Measurements from ENCODE around the gene CDC14B. TPM values are rescaled to one million over a fixed set of nuclear protein-coding genes. Genes with fewer than 3 reads are reported as not detected.

The CDC14B gene
- total RNA-seq, 3 donors from 2014 or later: 14.2 to 21.2 (median 16.2) TPM

DNA sequence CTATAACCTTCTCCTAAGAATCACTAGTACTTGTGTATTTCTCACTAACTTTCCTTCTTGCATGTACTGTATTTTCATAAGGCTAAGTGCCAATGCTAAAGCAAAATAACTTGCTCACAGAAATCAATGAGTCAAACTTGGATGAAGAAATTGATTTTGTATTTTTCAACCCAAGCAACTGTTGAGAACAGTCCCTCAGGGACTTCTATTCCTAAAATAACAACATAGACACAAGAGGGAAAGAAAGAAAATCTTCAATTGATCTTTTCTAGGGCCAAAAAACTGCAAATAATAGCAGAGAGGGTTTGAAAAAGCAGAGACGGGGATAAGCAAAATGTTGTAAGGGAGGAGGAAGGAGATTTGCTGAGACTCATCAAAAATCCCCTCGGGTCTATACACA is 99.9 kb downstream of the CDC14B start:
- TF ChIP-seq, protein P1, sequence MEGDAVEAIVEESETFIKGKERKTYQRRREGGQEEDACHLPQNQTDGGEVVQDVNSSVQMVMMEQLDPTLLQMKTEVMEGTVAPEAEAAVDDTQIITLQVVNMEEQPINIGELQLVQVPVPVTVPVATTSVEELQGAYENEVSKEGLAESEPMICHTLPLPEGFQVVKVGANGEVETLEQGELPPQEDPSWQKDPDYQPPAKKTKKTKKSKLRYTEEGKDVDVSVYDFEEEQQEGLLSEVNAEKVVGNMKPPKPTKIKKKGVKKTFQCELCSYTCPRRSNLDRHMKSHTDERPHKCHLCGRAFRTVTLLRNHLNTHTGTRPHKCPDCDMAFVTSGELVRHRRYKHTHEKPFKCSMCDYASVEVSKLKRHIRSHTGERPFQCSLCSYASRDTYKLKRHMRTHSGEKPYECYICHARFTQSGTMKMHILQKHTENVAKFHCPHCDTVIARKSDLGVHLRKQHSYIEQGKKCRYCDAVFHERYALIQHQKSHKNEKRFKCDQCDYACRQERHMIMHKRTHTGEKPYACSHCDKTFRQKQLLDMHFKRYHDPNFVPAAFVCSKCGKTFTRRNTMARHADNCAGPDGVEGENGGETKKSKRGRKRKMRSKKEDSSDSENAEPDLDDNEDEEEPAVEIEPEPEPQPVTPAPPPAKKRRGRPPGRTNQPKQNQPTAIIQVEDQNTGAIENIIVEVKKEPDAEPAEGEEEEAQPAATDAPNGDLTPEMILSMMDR (IDR thresholded peaks at IDR 0.05): no peak
- intact Hi-C loops (cut with DNase I, micrococcal nuclease): no loop called here
- Histone ChIP-seq H3K9me3 (no peaks in the 10 kb centered on the region), H3K4me1 (ENCODE audit: low read depth) (peaks cover 3% of the 10 kb centered on the region), H3K4me3 (no peak overlapping the region), H3K36me3 (ENCODE audit: low read depth) (no peaks in the 10 kb centered on the region)
- DNase-seq (no peak), ATAC-seq (no peak)

- Histone ChIP-seq H3K4me3 (no peak overlapping the region), H3K4me1 (ENCODE audit: low read depth) (peaks cover 3% of the 10 kb centered on the region), H3K9me3 (no peaks in the 10 kb centered on the region), H3K36me3 (ENCODE audit: low read depth) (no peaks in the 10 kb centered on the region)
- ATAC-seq: no peak
- intact Hi-C loops (cut with DNase I, micrococcal nuclease): no loop called here
- TF ChIP-seq, protein P1 (IDR thresholded peaks at IDR 0.05): no peak
- no peak for DNase-seq
These were observed 100.5 kb downstream of the CDC14B start for GRCh38 chr9:96519095-96519494.

DNA sequence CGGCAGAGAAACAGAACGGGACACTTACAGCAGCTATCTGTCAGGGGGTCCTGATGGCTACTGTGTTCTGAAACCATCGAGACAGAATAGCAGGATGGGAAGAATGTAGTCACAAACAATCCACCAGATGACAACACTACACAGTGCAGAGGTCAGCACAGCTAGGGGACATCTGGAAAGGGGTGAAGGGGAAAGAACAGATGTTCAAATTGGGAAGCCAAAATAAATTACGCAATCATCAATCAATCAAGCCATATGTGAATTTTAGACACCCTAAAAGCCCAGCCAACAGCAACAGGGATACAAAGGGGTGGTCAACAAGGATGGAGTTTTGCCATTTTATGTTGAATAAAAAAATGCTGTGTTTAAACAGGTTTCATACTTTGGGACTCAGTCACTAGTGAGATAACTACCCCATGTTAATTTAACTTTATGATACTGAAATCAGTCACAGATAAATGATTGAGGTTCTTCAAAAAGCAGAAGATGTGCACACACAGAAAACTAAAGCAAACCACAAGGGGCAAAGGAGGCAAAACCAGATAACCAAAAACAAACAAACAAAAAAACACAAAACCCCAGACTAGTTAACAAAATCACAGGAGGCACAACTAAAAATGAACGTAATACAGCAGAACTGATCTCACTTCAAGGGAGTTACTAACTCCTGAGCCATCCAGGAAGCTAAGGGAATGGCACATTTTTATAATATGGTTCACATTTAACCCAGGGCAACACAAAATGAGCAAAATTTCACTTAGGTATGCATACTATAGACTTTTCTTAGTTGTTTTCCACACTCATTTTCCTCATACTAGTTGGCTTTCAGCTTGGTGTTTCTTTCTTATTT is 103.8 kb downstream of the CDC14B start:
- ATAC-seq (no peak), DNase-seq (no peak)
- intact Hi-C loops (cut with DNase I, micrococcal nuclease): no loop called here
- TF ChIP-seq, protein P1 (IDR thresholded peaks at IDR 0.05): no peak
- Histone ChIP-seq H3K36me3 (ENCODE audit: low read depth) (no peaks in the 10 kb centered on the region), H3K4me1 (ENCODE audit: low read depth) (peaks cover 3% of the 10 kb centered on the region), H3K4me3 (no peak overlapping the region), H3K9me3 (no peaks in the 10 kb centered on the region)

DNA sequence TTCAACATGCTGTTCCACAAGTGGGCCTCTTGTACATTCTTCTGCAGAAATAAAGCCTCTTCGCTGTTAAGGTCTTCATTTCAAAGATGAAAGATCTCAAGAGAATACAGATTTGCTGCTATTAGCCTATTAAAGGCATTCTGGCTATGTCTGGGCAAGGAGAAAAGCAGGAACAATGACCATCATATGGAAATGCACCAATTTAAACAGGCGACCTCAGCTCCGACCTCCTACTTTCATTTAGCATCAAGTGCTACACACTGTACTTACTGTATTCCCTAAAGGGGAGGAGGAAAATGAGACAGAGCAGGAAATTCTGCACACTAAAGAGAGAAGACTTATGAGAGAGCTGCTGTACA is 104.9 kb downstream of the CDC14B start:
- DNase-seq: no peak
- no peaks in the 10 kb centered on the region for H3K36me3 ChIP-seq (ENCODE audit: low read depth)

GRCh38 chr9:96514108-96514799 is 105.4 kb downstream of the CDC14B start:
- intact Hi-C loops (cut with DNase I, micrococcal nuclease): no loop called here
- Histone ChIP-seq H3K36me3 (ENCODE audit: low read depth) (no peaks in the 10 kb centered on the region), H3K4me1 (ENCODE audit: low read depth) (peaks cover 3% of the 10 kb centered on the region), H3K4me3 (no peak overlapping the region), H3K9me3 (no peaks in the 10 kb centered on the region)
- TF ChIP-seq, protein P1 (IDR thresholded peaks at IDR 0.05): no peak
- ATAC-seq (no peak), DNase-seq (no peak)

More for the DNA sequence above, 104.9 kb downstream of the CDC14B start:
- no peak for ATAC-seq
- no peak overlapping the region for H3K4me3 ChIP-seq
- no peaks in the 10 kb centered on the region for H3K9me3 ChIP-seq
- TF ChIP-seq, protein P1 (IDR thresholded peaks at IDR 0.05): no peak
- H3K4me1 ChIP-seq (ENCODE audit: low read depth): peaks cover 3% of the 10 kb centered on the region
- intact Hi-C loops (cut with DNase I, micrococcal nuclease): no loop called here
